Measurements from ENCODE around the gene PSMA6.

DNA sequence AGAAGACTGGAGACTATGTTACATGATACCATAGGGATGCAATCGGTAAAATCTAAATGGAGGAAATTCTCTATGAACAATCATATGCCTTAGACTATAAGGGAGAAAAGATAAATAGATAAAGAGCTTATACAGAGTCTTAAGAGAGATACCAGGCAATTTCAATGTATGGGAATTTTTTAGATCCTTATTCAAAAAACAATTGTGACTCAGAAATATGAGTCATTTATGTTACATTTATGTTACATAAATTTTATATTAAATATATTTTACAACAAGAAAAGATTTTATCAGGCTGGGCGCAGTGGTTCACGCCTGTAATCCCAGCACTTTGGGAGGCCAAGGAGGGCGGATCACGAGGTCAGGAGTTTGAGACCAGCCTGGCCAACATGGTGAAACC is 36.5 kb upstream of the PSMA6 start:
- TF ChIP-seq POLR2A (IDR thresholded peaks at IDR 0.05; ENCODE audit: low read length) (no peak), GATA1 (IDR thresholded peaks at IDR 0.05; ENCODE audit: low read depth, low read length) (no peak)

Data from erythroblast (primary cell).